CD4-positive, alpha-beta T cell treated with Interleukin-1 beta for 1 hour (primary cell): ENCODE measurements around the gene MAP3K20.
"Not testable (repeated sequence)": the region's sequence is repeated elsewhere in the genome, so short reads cannot be mapped to it uniquely, and the experiment has no call there.

Source experiments
- DNase-seq, 2 donors: peaks; one replicate each; pipeline ENCODE4 v3.0.0-alpha.2; 2020 to 2022

The MAP3K20 gene

DNA sequence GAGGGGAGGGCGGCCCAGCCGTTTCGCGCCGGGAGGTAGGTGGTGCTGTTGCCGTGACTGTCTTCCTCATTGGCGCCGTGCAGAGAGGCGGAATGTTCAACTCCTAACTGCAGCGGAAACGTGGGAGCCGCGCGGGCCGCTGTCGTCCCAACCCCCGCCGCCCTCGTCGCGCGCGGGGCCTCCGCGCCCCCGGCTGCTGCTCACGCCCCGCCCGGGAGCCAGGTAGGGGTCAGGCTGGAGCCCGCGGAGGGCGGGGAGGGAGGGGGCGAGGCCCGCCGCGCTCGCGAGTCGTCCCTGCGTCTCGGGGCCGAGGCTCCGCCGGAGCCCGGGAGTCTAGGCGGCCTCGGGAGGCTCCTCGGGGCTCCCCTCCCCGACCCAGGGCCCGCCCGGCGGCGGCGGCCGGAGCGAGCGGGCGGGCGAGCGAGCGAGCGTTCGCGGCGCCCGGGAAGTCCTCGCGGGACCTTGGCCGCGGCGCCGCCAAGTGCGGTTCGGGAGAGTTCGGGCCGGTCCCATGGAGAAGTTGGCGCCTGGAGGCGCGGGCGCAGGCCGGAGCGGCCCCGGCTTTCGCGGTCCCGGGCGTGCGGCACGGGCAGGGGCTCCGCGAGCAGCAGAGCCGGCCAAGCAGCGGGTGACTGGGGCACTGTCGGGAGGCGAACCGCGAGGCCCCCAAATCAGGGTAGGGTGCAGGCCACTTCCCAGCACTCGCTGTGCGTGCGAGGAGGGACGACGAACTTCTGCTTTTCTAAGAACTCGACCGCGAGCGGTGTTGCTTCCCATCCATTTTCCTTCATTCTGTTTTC is at the start of gene MAP3K20:
Gene MAP3K20 (plus strand): TSS at position 66 of the 800 bp plus-strand sequence. CDS start 15,186 bp downstream, outside the sequence.
- DNase-seq: peak; percentile 31 to 57

DNA sequence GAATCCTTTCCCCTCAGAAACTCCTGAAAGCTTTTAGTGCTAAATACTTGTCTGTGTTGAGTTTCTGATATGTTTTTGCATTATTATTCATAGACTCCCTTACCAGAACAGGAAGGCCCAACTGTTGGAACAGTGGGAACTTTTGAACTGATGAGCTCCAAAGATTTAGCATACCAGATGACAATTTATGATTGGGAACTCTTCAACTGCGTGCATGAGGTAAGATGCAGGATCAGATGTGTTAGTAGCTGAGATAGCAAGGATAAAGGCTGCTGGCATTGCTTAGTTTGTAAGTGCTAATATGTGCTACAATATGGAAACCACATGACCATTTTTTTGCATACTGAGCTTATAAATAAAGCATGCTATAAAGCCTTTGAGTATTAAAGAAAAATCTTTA is 49.2 kb upstream of the MAP3K20 start:
- no peak for DNase-seq

DNA sequence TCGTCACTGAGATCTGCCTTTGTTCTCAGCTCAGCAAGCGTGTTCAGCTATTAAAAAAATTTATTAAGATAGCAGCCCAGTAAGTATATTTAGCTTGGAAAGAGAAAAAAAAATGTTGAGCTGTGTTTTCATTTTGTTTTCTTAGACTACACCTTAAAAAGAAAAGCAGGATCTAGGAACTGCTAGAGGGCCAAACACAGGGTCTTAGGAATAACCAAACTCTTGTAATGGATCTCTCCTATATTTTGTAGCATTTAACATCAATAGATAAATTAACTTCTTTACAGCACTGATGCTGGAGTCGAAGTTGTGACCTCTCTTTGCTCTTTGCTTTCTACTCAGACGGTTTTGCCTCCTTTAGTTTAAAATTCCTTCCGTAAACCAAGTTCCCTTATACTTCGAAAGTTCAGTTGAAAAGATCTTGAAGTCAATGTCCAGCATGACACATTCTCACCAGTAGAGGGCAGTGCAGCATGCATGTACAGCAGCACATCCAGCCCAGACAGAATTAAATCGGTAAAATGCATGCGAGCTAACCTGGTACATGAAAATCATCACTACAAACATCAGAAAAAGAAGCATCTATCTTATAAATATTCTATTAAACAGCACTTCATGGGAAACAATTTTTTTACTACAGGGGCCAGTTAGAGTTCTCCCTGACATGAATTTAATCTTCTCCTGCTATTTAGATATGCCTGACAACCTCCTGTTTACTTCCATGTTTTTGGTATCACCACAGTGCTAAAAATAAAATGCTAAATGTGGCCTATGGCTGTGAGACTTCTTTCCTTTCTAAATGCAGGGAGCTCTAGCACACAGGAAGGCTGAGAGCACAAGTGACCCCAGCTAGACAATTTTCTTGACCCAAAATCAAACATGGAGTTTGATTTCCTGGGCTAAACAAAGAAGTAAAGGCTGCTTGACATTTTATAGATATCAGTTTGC is 48.2 kb upstream of the MAP3K20 start:
- DNase-seq: peak; percentile 71 to 73

DNA sequence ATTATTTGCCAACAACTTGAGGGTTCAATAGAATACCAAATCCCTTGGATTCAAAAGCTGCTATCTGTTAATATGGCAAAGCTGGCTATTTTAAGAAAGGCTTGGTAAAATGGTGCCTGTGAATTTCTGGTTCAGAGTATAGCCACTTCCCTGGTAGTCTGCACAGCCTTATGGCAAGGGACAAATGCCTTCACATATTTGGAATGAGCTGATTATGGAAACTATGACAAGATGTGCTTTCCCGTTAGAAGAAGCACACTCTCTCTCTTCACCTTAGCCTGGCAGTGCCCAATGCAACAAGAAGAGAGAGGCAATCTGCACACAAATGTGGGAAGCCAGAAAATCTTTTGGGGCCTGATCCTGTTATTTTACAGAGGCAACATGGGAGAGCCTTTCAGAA is 47.5 kb upstream of the MAP3K20 start:
- no peak for DNase-seq

DNA sequence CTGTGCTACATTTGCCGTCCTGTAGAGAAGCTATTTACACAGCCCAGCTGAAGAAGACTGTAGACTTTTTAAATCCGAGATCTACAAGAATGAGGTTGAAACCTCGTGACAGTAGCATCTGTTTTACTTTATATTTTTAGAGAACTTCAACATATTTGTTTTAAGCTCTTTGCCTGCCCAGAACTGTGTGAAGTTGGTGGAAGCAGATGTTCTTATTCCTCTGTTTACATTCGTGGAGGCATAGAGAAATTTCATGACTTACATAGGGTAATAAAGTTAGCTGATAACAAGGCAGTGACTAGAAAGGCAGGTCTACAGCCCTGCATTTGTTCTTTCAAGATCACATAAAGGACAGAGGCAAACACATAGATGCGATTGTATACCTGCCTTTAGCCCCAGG is 47.0 kb upstream of the MAP3K20 start:
- DNase-seq: no peak

DNA sequence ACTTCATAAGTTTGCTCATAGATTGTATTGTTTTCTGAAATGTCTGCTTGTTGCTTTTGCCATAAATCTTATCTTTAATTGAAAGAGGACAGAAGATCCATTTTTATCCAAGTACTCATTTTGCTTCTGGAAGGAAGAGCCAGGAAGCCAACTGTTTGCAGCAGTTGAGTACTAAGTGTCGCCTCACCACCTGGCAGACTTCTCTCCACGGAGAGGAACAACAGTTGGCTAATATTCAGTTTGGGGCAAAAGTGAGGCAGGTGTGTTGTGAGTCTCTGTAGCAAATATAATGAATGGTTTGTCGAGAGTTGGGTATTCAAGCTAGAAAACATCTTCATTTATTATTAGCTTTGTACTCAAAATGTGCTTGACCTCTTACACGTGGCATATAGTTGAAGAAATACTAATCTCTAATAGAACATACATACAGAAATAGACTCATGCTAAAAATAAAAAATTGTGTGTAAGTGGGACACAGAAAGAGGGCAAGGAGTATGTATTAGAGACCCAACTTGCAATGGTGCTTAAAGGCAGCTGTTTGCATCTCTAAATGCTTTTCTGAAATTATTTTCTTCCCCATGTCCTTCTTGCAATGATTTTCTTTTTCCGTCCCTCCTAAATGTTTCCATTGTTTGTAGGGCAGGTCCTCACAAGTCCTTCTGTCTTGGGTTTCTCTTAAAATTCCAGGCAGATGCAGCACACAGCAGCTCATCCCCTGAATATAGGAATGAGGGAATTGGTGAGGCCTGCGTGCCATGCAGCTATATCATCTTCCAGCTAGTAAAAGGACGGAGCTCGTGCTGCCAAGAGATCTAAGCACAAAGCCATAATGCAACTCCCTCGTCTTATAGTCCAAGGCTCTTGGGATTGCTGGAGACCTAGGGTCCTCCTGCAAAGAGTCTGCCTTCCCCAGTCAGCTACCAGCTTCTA is 44.8 kb upstream of the MAP3K20 start:
- no peak for DNase-seq

DNA sequence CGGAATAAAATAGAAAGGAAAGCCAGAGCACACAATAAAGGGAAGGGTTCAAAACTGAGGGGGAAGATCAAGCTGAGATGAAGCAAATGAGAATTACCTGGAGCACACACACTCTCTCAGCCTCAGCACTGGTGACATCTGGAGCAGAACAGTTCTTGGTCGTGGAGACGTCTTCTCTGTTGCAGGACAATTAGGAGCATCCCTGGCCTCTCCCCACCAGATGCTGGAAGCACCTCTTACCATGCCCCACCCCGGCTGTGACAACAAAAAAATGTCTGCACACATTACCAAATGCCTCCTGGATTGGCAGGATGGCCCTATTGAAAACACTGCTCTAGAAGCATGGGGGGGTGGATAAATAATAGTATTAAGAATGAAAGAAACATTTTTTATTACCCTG is 43.6 kb upstream of the MAP3K20 start:
- no peak for DNase-seq

DNA sequence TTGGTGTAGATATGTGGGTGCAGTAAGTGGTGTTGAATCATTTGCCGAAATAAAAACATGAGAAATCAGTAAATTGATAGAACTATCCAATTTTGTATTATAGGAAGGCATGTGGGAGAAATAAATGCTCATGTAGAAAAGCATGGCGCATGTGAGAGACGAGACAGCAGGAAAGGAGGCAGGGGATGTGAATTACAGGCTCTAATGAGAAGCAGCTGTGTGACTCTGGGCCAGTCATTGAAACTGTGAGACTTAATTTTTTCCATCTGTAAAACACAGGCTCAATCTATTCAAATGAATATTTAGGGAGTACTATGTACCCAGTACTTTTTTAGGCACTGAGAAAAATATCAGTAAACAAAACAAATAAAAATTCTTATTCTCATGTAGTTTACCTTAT is 42.6 kb upstream of the MAP3K20 start:
- no peak for DNase-seq

DNA sequence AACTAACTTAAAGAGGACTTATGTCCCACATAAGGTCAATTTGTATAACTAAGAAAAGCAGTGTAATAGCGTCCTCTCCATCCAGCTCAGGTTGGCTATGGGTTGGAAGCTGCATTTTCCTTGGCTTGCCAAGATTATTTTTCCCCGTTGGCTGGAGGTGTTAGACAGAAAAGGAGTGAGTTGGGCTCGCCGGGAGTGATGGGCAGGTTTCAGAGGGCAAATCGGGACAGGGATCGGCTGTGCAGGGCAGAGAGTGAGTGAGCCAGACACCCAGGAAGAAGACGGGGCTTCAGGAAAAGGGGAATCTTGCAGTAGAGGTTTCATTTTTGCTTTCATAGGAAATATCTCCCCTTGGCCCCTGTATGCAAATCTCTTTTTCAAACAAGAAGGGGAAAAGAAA is 41.5 kb upstream of the MAP3K20 start:
- DNase-seq: no peak

DNA sequence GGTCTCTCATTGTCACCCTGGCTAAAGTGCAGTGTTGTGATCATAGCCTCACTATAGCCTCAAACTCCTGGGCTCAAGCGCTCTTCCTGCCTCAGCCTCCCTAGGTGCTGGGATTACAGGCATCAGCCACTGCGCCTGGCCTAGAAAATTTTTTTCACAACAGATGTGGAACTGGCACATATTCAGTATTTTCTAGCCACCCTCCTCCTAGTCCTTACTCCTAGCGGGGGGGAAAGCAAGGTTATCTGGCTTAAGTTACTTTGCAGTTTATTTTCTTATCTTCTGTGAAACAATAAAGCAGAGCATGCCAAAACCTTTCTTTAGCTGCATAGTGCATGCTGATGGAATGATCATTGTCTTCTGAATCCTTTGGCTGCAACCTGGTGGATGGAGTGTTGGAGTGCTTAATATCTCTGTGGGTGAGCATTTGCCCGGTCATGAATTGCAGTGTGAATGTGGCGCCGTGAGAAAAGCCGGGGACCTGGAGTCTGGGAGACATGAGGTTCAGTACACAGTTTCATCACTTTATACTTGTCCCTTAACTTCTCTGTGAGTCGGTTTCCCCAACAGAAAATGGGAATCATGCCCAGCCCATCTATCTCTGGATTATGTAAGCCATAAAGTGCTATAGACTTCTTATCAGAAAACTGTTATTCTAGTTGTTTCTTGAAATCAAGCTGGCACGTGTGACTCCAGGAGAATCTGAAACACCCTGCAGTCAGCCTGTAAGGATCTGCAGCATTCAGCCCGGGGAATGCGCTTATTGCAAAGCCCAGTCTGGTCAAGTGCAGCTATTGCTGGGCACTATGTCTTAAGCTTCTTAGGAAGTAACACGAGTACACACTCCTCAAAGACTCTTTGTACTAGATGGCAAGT is 38.2 kb upstream of the MAP3K20 start:
- DNase-seq: no peak

DNA sequence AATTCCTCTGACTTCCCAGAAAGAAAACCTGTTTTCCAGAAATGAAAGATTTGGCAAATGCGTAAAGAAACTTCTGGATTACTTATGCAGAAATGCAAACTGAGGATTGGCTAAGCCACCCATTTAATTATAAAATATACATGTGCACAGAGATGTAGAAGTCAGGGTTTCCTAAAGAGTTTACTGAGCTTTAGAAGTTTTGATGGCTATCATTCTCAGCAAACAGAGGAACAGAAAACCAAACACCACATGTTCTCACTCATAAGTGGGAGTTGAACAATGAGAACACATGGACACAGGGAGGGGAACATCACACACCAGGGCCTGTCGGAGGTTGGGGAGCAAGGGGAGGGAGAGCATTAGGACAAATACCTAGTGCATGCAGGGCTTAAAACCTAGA is 37.4 kb upstream of the MAP3K20 start:
- DNase-seq: not testable (repeated sequence)

DNA sequence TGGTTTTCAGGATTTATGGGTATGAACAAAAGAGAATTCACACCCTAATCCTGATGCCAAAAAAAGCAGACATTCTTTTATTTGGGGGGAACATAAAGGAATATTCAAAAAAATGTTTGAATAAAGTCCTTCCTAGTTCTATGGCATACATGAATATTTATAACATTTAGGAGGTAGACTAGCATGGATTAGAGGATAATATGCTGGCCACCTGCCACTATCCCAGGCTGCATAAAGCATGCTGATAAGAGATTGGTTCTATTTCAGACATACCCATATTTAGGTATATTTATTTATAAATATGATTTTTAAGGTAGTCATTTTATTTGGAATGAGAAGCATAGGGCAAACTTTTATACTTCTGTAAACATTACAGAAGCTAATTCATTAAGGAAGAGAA is 34.9 kb upstream of the MAP3K20 start:
- DNase-seq: no peak

DNA sequence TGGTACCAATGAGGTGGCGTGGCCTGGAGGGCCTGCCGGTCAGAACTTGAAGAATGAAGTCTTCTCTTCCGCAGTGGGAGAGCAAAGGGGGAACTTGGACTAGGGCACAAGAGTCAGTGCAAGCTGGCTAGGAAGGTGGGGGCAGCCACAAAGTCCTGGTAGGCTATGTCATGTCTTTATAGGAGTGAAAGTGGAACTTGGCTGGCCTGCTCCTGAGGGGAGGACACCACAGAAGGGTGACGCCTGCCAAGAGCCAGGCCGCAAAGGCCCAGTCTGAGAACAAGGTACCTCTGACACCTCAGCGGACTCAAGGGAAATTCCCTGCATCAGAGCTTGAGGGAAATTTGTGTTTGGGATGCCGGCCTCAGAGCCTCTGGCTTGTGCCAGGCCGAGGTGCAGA is 32.2 kb upstream of the MAP3K20 start:
- DNase-seq: peak; percentile 21 to 68

DNA sequence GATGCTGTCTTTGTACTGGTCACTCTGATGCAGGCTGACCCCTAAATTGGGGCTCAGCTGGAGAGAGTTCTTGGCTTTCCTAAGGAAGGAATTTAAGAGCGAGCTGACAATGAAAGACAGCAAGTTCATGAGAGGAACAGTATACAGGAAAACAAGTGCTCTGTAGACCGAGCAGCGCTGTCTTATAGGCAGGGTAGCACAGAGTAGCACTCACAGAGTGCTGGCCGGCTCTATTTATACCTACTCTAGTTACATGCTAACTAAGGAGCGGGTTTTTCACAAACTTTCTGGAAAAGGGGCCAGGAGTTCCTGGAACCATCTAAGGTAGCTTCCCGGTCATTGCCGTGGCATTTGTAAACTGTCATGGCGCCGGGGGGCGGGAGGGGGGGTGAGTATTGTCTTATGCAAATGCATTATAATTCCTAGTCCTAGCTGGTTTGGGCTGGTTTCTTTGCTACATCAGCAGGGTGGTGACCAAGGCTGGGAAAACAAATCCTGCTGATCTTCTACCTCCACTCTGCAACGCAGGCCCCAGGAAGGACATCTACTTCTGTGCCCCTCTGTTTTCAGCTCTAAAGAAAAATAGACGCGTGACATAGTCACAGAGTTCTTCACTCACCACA is 31.6 kb upstream of the MAP3K20 start:
- DNase-seq: no peak

DNA sequence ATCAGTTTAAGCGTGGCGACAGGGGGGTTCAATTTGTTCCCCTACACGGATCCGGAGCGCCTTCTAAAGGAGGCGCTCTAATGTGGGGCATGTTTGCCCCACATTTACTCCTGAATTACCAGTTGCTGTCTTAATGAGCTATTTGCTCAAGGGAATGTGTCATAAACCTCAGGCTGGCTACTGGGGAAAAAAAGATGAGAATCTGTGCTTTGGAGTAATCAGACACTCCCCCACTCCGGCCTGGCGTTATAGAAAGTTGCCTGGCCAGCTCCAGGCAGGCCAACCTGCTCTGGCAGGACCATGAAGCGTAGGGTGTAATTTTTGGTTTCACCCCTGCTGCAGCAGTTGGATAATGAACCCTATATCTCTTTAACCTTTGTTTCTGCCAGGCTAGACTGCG is 31.0 kb upstream of the MAP3K20 start:
- no peak for DNase-seq

DNA sequence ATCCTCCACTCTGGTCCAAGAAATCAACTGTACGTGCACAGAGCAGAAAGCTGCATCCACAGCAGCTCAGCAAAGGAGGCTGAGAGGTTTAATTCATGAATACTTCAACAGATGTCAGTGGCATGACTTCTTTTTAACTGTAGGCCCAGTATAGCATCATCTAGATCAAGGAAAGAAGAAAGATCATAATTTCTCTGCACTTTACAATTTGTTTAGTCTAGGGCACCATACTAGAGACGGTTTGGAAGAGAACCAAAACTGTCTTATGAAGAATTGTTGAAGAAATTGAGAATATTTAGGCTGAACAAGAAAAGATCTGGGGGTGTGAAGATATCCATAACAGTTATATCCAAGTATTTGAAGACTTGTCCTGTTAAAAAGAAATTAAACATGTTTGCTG is 30.5 kb upstream of the MAP3K20 start:
- no peak for DNase-seq

DNA sequence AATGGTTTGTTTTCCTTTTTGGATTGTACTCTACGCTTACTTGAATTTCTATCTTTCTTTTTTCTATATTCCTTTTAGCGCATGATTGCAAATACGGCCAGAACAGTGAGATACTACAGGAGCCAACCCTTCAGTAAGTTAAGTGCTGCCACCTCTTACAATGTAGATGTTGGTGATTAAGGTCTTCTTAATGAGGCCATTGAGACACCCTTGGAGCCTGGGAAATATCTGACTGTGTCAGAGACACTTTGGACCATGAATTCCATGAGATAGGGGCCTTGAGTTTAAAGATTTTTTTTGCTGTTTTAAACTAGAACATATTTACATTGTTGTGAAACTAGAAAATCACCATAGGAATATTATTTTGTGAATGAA is 27.1 kb upstream of the MAP3K20 start:
- DNase-seq: no peak

DNA sequence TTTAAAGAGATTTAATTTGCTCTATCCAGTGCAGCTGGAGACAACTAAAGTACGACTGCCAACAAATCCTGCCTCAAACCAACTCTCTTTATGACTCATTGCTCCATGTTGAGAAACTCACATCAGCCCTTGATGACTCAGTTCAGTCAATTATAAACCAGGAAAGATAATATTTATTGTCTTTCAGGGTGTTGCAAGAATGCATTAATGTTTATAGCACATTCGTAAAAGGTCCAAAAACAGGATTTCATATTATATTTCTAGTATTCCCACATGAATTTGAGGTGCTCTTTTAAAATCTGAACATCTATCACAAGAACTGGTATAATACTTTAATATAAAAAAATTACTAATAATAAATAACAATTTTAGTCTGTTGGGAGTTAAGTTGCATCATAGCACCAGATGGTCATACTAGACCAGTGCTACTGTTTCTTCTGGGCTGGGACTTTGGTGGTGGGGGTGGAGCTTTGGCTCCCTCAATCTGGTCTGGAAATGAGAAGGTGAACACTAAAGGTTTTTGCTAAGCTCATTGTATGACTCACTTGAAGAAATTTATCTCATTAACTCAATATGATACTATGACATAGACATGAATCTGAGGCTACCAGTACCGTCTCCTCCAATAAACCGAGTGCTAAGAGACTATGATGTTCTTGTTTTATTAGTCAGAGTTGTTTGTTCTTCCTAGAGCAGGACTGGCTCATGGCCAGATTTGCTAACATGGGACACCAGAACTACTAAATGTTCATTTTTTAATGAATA is 26.6 kb upstream of the MAP3K20 start:
- peak in 1 of 2 donors; percentile 63 for DNase-seq

DNA sequence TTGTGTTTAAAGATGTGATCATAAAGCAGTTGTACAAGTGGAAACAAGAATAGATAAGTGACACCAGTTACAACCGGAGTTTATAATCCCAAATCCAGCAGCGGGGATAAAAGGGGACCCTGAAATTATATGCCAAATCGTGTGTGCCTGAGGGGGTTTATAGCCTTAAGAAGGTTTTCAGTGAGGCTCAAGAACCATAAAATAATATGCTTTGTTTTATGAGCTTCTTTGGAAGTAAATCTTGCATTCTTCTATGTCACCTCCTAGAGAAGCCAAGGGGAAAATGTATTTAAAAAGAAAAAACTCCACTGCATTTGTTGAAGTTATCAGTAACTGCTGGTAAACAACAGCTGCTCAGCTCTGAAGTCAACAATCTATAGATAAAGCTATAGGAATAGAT is 25.8 kb upstream of the MAP3K20 start:
- no peak for DNase-seq

DNA sequence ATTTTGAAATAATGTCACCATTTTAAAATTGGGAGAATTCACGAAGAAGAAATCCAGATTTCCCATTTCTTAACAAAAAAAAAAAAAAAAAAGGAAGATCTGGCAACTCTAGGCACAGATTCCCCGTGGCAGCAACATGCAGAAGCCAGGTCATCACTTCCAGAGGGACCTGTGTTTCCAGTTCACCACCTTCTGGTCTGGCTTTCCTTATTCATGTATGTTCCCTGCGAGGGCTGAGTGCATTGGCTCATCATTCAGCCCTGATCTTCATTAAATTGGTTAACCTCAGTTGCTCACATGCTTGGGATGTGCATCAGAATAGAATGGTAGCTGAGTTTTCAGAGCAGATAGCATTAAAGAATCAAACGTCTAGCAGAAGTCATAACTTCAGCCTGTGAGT is 25.0 kb upstream of the MAP3K20 start:
- no peak for DNase-seq
